Heart right ventricle (tissue), 16 donors: ENCODE data around the gene SULF2. TPM values are rescaled to one million over a fixed set of nuclear protein-coding genes. Genes with fewer than 3 reads are reported as not detected.

ENCODE experiments used
- ATAC-seq, 8 donors: fragments of 200-7000 bp; cut with Tn5 transposase; one replicate each; pipeline ENCODE4 v1.9.1; 2020; ENCODE audit warnings: mild to moderate bottlenecking in 8 of 8, moderate library complexity in 8 of 8, moderate number of reproducible peaks in 1 of 8
- DNase-seq, 2 donors: peaks; one replicate each; pipeline ENCODE4 v3.0.0-alpha.2; 2020
- H3K27ac ChIP-seq, 10 donors: fragments of 200-600 bp; sonication (generic) in 2 of 10; one replicate each; pipeline versions ENCODE4 v1.5.0 to v1.8.0; 2020 to 2022; ENCODE audit warnings: mild to moderate bottlenecking in 3 of 10
- H3K27me3 ChIP-seq, 7 donors: fragments of 200-600 bp; one replicate each; pipeline ENCODE4 v1.8.0; 2021 to 2022; ENCODE audit warnings: mild to moderate bottlenecking in 2 of 7
- H3K36me3 ChIP-seq, 9 donors: fragments of 200-600 bp; sonication (generic) in 1 of 9; one replicate each; pipeline versions ENCODE4 v1.5.0 to v1.8.0; 2020 to 2022; ENCODE audit warnings: mild to moderate bottlenecking in 2 of 9
- H3K4me1 ChIP-seq, 9 donors: fragments of 200-600 bp; sonication (generic) in 1 of 9; one replicate each; pipeline versions ENCODE4 v1.5.0 to v1.8.0; 2020 to 2022; ENCODE audit warnings: mild to moderate bottlenecking in 4 of 9
- H3K4me3 ChIP-seq, 10 donors: fragments of 200-600 bp; sonication (generic) in 2 of 10; one replicate each; pipeline versions ENCODE4 v1.5.0 to v1.8.0; 2020 to 2022; ENCODE audit warnings: mild to moderate bottlenecking in 7 of 10, moderate library complexity in 2 of 10
- H3K9me3 ChIP-seq, 11 donors: fragments of 200-600 bp in 10 of 11; sonication (generic) in 2 of 11; one replicate each; pipeline versions ENCODE4 v1.5.0 to v1.8.0; 2013 to 2022; ENCODE audit warnings: mild to moderate bottlenecking in 2 of 11, control low read depth in 1 of 11, moderate library complexity in 1 of 11
- CTCF ChIP-seq, 9 donors: fragments of 200-600 bp; sonication (generic) in 2 of 9; IDR thresholded peaks; one replicate each; pipeline versions ENCODE4 v1.5.0 to v1.8.0; 2021 to 2022; ENCODE audit warnings: antibody characterized with exemption in 9 of 9, mild to moderate bottlenecking in 5 of 9, moderate library complexity in 1 of 9
- WGBS, 2 donors: extraction: QIAGEN DNeasy Blood & Tissue Kit; methylation state at CpG; one replicate each; pipeline ENCODE4 v1.1.7; 2013; ENCODE audit warnings: inconsistent platforms in 1 of 2; 5-methylcytosine and 5-hydroxymethylcytosine counted together
- intact Hi-C, 10 donors: fragments of 100-400 bp; cut with DNase I; formaldehyde crosslinking; loops; one replicate each; pipeline versions ENCODE4 v1.11.1 to v1.14.2; 2022
- polyA plus RNA-seq, 2 donors: library from polyadenylated mRNA; stranded (reverse); fragments of 200-250 nt; gene quantifications; one replicate each; pipeline ENCODE4 v1.2.3, GENCODE V29; 2013
- total RNA-seq, 10 donors: library from RNA; stranded (reverse); fragmentation: NEBNext Ultra II Directional in 3 of 10; extraction: Animal tissue kit (Norgen Biotek cat#: 25700) in 3 of 10; gene quantifications; one replicate each; pipeline versions ENCODE4 v1.2.1 to v1.2.4, GENCODE V29; 2021 to 2023
- donor health status: Arrhythmogenic right ventricular cardiomyopathy.
- donor health status: ischemic (EF 13 %, LVEDD 7.1; RV severe dilation, severe dysfunction).
- donor health status: healthy with polysubstance abuse.
- donor health status: DM: no; HTN: yes; CAD: no.
- donor health status: DM: no; HTN: no; CAD: no.
- donor health status: ischemic (EF 25% LVEDD 6.9; RV normal size, moderate dysfunction).
- donor health status: ischemic (EF 25% LVEDD 5.7; RV mildly dilated, moderate dysfunction).
- donor health status: healthy.
- donor health status: DM: yes; HTN: yes; CAD: no.
- donor health status: Ischemic cardiomyopathy.
- donor health status: ischemic (EF 35%, LVEDD 5.7; RV mildly dilated, moderate dysfunction).
- donor health status: nonischemic (EF 11% LVEDD 7.7; RV severe dilation, severe dysfunction).
- donor health status: DM: yes; HTN: yes; CAD: no.
- donor health status: PGD.
- donor health status: ischemic (EF 29% LVEDD 5.4; RV normal size, mild dysfunction).
- donor health status: nonischemic (EF 23%, LVEDD 6.1; RV moderate dilation, normal function).

The SULF2 gene
- total and polyA plus RNA-seq, 12 donors = 16.7 to 40.6 (median 26.4) TPM

- H3K4me3 ChIP-seq = peak overlapping the region in 4 of 10 donors; percentile 4 to 32 (median 22)
These were observed 11.0 kb downstream of the SULF2 start for GRCh38 chr20:47774131-47774777.

GRCh38 chr20:47773371-47773786, 11.9 kb downstream of the SULF2 start:
- Histone ChIP-seq H3K4me1 (peaks cover 0 to 79% (median 44%) of the 10 kb centered on the region in 9 donors), H3K4me3 (peak overlapping the region in 1 of 10 donors; percentile 32), H3K9me3 (peaks cover 0 to 16% (median 5%) of the 10 kb centered on the region in 11 donors), H3K27me3 (peaks cover 0 to 7% (median 0%) of the 10 kb centered on the region in 7 donors), H3K27ac (peak overlapping the region in 9 of 10 donors; percentile 53 to 85 (median 72)), H3K36me3 (peaks cover 0 to 9% (median 0%) of the 10 kb centered on the region in 9 donors)
- peak; percentile 54 to 58 for DNase-seq
- peak; percentile 61 to 88 (median 80) for ATAC-seq
- no peak for TF ChIP-seq CTCF (IDR thresholded peaks at IDR 0.05)
- intact Hi-C loops = loop anchor here in 1 of 10 donors (1.0 kb wide), 1 partner anchor 24 kb away; no protein-coding TSS in a partner anchor
- 70 to 71% methylated on average over 8 of the region's 8 CpGs for WGBS, 2 donors

More at GRCh38 chr20:47774131-47774777, 11.0 kb downstream of the SULF2 start:
- H3K4me1 ChIP-seq = peaks cover 0 to 78% (median 35%) of the 10 kb centered on the region in 9 donors
- DNase-seq (peak in 1 of 2 donors; percentile 48), ATAC-seq (peak; percentile 19 to 68 (median 50))
- no peak for TF ChIP-seq CTCF (IDR thresholded peaks at IDR 0.05)
- peaks cover 0 to 7% (median 0%) of the 10 kb centered on the region in 7 donors for H3K27me3 ChIP-seq
- H3K9me3 ChIP-seq = peaks cover 0 to 16% (median 5%) of the 10 kb centered on the region in 11 donors
- peak overlapping the region; percentile 44 to 85 (median 68) for H3K27ac ChIP-seq
- intact Hi-C loops = no loop called here
- peaks cover 0 to 9% (median 0%) of the 10 kb centered on the region in 9 donors for H3K36me3 ChIP-seq
- 34 to 44% methylated on average over 14 of the region's 14 CpGs for WGBS, 2 donors

GRCh38 chr20:47770935-47771334, 14.3 kb downstream of the SULF2 start:
- H3K4me3 ChIP-seq = no peak overlapping the region
- TF ChIP-seq CTCF (IDR thresholded peaks at IDR 0.05) = no peak
- peaks cover 0 to 87% (median 48%) of the 10 kb centered on the region in 9 donors for H3K4me1 ChIP-seq
- H3K27me3 ChIP-seq = peaks cover 0 to 3% (median 0%) of the 10 kb centered on the region in 7 donors
- peak overlapping the region in 6 of 10 donors; percentile 8 to 53 (median 27) for H3K27ac ChIP-seq
- ATAC-seq (peak in 1 of 8 donors; percentile 16), DNase-seq (no peak)
- peaks cover 0 to 9% (median 0%) of the 10 kb centered on the region in 9 donors for H3K36me3 ChIP-seq
- intact Hi-C loops = no loop called here
- WGBS, 2 donors = 83% methylated on average over 12 of the region's 12 CpGs
- H3K9me3 ChIP-seq = peaks cover 0 to 16% (median 0%) of the 10 kb centered on the region in 11 donors

GRCh38 chr20:47768016-47768824, 17.1 kb downstream of the SULF2 start:
- H3K27ac ChIP-seq = peak overlapping the region in 7 of 10 donors; percentile 23 to 84 (median 44)
- peaks cover 0 to 9% (median 0%) of the 10 kb centered on the region in 9 donors for H3K36me3 ChIP-seq
- ATAC-seq (peak; percentile 20 to 68 (median 47)), DNase-seq (peak; percentile 38 to 40)
- peaks cover 0 to 15% (median 5%) of the 10 kb centered on the region in 7 donors for H3K27me3 ChIP-seq
- H3K9me3 ChIP-seq = peaks cover 0 to 8% (median 0%) of the 10 kb centered on the region in 11 donors
- intact Hi-C loops = loop anchor here in 1 of 10 donors (2.0 kb wide), 1 partner anchor 19 kb away; no protein-coding TSS in a partner anchor
- 63 to 66% methylated on average over 16 of the region's 16 CpGs for WGBS, 2 donors
- no peak for TF ChIP-seq CTCF (IDR thresholded peaks at IDR 0.05)
- H3K4me3 ChIP-seq = no peak overlapping the region
- H3K4me1 ChIP-seq = peaks cover 0 to 78% (median 40%) of the 10 kb centered on the region in 9 donors
